ENCODE measurements around the gene KIFC3.

DNA sequence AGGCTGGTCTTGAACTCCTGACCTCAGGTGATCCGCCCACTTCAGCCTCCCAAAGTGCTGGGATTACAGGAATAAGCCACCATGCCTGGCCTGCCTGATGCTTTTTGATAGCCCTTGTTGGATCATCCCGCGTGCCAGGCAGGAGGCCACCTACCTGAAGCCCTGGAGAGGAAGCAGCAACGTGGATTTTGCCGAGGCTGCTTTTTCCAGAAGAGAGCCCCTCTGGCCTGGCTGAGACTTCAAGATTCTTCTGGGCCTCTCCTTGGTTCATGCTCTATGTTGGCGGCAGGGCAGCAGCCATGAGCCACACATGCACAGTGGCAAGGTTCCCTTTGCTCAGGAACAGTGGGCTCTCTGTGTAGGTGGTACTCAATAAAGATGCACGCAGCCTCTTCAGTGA, 55.2 kb downstream of the KIFC3 start:
- TF ChIP-seq EZH2 (IDR thresholded peaks at IDR 0.05; ENCODE audit: borderline replicate concordance, insufficient read depth, low read depth, low read length, poor library complexity, severe bottlenecking) = no peak
- TF ChIP-seq, protein P1, sequence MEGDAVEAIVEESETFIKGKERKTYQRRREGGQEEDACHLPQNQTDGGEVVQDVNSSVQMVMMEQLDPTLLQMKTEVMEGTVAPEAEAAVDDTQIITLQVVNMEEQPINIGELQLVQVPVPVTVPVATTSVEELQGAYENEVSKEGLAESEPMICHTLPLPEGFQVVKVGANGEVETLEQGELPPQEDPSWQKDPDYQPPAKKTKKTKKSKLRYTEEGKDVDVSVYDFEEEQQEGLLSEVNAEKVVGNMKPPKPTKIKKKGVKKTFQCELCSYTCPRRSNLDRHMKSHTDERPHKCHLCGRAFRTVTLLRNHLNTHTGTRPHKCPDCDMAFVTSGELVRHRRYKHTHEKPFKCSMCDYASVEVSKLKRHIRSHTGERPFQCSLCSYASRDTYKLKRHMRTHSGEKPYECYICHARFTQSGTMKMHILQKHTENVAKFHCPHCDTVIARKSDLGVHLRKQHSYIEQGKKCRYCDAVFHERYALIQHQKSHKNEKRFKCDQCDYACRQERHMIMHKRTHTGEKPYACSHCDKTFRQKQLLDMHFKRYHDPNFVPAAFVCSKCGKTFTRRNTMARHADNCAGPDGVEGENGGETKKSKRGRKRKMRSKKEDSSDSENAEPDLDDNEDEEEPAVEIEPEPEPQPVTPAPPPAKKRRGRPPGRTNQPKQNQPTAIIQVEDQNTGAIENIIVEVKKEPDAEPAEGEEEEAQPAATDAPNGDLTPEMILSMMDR (IDR thresholded peaks at IDR 0.05) = no peak
